Stimulated activated CD8-positive, alpha-beta memory T cell treated with anti-CD3 and anti-CD28 coated beads, Interleukin-4, amount 100 ng/mL, for 4 hours (primary cell): ENCODE data around the gene ZCCHC17.

Experiments
- DNase-seq, 2 donors: peaks; one replicate each; pipeline ENCODE4 v3.0.0-alpha.2; 2020; ENCODE audit warnings: low read depth in 2 of 2, low spot score in 1 of 2

The ZCCHC17 gene

DNA sequence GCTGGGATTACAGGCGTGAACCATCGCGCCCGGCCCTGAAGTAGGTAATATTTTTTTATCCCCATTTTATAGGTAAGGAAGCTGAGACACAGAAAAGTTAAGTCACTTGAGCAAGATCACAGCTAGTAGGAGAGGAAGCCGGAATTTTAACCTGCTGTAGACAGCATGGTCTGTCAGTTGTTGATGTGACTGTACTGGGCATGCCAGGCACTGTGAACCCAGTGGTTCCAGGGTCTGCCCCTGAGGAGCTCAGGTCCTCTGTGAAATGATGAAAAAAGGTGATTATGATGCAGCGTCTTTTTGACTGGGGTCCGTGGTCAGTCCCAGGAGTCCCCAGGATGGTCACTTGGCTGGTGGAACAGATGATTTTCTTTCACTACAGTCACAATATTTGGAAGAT, 92.8 kb downstream of the ZCCHC17 start:
- no peak for DNase-seq

DNA sequence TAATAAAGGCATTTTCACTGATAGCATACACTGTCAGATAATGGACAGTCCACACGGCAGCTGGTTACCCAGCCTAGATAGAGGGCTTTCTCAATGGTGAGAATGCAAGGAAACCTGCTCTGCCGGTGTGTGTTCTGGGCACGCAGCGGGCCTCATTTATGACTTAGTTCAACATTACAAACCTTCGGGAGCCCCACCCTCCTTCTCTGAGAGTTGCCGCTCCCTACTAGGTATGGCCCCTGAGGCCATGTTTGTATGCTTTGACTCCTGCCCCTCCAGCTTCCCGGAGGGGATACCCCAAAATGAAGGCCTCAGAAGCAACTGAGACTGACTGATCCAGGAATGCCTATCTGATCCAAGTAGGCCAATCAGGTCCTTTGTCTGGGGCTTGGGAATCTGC, 93.2 kb downstream of the ZCCHC17 start:
- no peak for DNase-seq

DNA sequence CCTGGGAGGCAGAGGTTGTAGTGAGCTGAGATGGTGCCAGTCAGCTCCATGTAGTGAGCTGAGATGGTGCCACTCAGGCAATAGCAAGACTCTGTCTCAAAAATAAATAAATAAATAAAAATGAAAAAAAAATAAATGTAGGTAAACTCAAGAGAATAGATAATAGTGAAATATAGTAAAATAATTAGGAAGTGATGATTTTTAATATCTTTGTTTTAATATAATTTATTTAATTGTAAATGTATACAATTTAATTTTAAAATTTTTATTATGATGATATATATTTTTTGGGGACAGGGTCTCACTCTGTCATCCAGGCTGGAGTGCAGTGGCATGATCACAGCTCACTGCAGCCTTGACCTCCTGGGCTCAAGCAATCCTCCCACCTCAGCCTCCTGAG, 96.6 kb downstream of the ZCCHC17 start:
- DNase-seq: no peak

DNA sequence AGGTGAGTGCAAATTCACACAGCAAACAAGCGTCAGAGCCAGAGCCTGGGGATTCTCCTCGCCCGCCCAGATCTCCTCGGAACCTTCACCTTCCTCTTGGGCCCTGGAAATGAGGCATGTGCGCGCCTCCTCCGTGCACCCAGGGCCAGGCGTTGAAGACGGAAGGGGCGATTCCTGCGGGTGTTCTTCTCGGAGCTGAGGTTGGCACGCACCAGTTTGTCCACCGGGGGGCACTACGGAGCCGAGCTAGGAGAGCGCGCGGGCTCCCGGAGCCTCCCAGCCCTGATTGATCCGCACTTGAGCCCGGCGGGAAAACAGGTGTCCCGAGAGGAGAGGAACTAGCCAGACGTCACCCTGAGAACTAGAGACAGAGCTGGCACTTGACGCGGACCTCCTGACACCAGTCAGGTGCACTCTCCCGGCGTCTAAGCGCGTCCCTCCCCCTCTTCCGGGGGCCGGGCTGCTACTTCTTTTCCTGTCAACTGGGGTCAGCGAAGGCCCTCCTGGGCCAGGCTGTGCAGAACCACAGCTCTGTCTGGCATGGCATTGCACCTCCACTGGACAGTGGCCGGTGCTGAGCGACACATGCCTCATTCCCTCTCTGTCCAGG, 97.9 kb downstream of the ZCCHC17 start:
- DNase-seq: peak; percentile 41 to 51

DNA sequence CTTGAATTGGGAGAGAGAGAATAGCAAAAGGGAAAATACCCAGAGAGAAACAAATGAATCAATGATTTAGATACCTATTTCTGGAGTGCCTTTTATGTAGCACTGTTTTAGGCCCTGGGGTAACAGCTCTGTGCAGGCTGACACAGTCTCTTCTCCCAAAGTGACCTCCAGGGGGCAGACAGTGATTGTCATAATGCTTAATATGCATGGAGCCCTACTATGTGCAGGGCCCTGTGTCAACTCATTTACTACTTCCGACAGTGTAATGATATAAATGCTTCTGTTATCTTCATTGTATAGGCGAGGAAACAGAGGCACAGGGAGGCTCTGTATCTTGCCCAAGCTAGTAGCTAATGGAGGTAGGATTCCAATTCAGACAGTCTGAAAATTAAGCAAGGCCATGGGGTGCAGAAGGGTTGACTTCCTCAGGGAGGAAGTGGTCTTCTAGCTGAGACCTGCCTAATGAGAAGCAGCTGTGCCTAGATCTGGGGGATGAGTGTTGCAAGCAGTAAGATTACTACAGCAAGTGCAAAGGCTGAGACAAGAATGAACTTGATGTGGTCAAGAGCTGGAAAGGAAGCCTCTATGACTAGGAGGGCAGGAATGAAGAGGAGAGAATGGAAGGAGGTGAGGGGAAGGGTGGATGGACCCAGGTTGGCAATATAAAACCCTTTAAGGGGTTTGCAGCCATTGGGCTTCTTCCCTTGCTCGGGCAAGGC, 100.0 kb downstream of the ZCCHC17 start:
- DNase-seq: no peak

DNA sequence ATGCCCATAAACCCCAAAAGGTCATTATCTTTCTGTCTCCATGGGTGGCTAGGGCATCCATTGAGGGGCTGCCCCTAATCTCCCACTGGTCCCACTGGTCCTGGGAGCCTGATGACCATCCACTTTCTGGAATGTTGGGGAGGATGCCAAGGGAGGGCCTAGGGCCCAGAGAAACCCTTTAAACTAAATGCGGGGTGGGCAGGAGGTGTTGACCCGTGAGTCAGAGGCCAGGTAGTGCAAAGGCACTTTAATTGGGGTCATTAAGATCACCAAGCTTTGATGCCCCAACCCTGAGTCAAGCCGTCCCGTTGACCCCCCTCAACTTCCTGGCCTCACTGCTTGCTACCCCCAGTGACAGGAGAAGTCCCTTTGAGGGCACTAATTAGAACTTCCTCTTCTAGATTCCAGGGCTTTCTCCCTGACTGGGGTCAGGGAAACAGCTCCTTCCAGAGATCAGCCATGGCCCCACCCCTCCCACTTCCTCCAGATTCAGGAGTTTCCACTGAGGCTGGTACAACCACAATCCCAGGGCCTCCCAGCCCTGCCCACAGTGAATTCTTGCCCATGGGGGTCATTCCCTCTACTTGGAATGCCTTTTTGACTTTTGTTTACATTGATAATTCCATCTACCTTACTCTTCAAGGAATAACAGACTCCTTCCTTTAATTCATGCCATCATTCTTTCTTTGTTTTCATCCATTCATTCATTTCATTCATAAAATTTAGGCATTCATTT, 100.7 kb downstream of the ZCCHC17 start:
- no peak for DNase-seq

DNA sequence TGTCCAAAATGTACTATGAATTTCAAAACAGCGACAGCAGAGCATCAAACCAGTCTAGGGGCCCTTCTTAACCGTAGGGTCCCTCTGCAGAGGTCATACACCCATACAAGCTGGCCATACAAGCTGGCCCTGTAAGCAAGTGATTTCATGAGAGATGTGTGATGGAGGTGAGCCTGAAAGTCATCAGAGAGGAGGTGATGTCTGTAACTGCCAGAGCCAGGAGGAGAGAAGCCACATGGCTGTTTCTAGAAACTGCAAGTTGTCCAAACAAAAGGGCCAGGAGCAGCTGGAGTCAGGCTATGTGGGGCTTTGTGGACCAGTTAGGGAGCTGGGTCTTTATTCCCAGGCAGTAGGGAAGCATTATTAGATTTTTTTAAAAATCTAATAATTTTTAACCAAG, 101.4 kb downstream of the ZCCHC17 start:
- DNase-seq: no peak

DNA sequence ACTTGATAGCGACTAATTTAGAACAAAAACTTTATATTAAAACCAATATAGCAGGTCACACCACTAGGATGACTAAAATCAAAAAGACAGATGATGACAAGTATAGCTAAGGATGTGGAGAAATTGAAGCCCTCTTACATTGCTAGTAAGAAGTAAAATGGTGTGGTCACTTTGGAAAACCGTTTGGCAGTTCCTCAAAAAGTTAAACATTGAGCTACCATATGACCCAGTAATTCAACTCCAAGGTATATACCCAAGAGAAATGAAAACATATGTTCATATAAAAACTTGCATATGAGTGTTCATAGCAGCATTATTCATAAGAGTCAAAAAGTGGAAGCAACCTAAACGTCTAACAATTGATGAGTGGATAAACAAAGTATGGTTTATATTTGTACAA, 103.1 kb downstream of the ZCCHC17 start:
- no peak for DNase-seq

DNA sequence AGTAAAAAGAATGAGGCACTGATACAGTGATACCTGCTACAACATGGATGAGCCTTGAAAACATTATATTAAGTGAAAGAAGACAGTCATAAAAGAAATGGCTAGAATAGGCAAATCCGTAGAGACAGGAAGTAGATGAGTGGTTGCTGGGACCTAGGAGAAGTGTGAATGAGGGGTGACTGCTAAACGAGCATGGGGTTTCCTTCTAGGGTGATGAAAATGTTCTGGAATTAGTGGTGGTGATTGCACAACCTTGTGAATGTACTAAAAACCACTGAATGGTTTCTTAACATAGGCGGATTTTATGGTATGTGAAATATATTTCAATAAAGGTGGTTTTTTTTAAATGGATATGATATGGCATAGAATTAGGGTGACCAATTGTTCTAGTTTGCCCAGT, 103.6 kb downstream of the ZCCHC17 start:
- no peak for DNase-seq

DNA sequence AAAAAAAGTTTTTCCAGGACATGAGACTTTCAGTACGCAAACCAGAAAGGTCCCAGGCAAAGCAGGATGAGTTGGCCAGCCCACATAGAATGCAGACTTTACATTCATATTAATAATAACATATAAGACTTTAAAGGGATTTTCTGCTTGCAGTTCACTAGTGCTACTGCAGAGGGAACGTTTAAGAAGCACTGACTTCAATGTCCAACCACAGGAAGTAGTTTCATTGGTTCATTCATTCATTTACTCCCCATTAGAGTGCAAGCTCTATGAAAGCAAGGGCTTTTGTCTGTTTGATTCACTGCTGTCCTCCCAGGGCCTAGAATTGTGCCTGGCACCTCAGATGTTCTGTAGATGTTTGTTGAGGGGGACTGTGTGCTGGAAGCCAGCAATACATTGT, 104.4 kb downstream of the ZCCHC17 start:
- DNase-seq: no peak

DNA sequence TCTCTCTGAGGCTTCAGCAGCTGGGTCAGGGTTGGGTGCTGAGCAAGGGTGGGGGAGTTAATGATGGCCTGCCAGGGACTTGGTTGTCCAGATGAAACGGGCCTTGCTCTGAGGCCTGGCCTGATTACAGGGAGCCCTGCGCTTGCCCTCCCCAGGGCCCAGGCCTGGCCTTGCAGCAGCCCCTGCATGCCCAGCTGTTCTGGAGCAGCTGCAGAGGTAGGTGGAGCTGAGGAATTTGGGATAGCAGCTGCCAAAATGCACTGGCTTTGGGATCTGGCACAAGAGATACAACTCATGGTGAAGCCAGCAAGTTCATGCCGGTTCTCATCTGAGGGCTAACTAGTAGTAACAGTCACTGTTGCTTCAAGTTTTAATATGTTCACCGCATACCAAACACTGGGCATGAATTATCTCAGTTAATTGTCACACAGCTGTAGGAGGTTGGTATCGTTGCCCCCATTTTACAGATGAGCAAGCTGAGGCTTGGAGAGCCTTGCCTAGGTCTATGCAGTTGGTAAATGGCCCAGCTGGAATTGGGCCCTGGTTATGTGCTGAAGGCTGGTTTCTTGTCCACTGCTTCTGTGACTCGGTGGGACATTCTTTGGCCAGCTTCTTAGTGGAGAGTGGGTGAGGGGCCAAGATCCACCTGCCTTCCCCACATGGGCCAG, 108.9 kb downstream of the ZCCHC17 start:
- DNase-seq: no peak

DNA sequence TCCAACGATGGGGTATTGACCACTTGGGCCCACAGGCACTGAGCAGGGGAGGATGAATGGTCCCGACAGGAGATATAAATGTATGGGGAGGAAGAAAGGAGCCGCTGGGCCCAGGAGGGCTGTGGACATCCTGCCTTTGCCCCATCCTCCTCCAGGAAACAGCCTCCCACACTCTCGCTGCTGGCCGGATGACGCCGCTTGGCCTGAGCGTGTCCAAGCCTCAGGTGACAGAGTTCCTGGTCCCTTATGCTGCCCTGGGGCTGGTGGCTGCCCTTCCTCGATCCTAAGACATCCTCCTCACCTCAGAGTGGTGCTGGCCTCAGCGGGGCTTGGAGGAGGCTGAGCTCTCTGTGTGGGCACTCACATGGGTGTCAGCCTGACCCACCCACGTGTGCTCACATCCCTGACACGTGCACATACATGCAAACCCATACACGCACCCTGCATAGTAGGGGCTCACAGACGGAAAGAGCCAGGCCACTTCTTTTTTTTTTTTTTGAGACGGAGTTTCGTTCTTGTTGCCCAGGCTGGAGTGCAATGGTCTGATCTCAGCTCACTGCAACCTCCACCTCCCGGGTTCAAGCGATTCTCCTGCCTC, 110.3 kb downstream of the ZCCHC17 start:
- DNase-seq: no peak

DNA sequence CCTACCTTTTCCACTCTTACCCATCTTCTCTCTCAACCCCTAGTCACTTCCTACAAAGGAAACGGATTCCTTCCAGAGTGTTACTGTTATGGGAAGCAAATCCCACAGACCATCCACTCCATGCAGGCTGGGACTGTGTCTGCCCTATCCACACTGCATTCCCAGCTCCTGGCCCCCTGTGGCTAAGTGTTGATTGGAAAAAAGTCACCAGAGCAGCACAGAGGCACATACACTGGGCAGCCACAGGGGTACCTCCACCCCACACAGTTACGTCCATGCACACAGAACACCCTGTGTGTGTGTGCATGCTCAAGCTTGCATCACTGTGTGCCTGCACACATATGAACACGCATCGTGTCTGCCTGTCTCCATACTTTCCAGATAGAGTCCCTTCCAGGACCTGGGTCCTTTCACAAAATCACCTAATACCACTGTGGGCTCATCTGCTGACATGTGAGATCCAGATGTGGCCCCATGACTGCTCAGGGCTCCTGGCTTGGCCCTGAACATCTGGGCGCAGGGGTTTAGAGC, 112.0 kb downstream of the ZCCHC17 start:
- DNase-seq: no peak

DNA sequence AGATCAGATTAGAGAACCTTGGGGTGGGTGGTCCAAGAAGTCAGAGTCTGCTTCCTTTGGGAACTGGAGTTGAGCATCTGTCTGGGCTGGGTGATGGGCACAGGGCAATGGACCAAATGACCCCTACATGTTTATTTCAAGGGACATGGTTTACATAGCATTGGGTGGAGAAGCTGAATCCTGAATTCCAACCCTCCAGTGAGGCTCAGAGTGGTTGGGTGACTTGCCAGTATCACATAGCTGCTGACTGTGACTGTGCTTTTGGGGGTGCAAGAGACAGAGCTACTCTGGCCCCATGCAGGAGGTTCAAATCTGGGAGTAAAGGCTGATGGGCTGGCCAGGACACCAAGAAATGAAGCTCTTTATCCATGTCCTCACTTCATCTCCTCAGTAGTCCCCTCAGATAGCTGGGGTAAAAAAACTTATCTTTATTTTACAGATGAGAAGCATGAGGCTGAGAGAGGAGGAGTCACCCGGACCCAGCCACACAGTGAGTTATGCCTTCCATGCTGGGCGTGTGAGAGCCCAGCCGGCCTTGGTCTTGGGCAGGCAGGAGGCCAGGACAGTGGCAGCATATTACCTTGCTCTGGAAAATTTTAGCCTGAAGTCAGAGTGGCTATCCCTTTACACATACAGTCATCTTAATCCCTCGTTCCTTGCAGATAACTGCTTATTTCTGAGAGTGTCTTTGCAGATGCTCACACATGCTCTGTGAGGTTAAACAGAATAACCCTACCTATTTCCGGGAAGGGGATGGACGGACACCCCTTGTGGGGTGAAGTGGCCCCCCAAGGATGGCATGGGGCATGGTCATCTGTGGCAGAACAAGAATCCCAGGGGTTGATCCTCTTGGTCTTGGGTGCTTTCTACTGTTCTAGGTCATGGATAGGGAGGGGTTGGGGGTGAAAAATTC, 113.4 kb downstream of the ZCCHC17 start:
- DNase-seq: no peak

DNA sequence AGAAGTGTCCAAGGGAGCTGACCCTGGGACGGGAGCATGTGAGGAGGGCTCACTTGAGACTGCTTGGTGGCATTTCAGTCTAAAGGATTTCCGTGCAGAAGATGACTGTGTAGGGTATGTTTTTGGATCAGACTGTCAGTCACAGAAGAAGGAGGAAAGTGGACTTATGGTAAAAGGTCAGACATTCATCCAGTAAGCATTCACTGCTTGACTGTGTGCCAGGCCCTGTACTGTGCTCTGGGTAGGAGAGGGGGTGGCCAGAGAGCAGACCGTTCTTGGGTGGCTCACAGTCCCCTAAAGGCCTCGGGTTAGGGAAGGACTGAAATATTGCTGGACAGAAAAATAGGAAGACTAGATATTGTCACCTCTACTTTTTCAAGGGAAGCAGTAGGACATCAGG, 114.0 kb downstream of the ZCCHC17 start:
- no peak for DNase-seq

DNA sequence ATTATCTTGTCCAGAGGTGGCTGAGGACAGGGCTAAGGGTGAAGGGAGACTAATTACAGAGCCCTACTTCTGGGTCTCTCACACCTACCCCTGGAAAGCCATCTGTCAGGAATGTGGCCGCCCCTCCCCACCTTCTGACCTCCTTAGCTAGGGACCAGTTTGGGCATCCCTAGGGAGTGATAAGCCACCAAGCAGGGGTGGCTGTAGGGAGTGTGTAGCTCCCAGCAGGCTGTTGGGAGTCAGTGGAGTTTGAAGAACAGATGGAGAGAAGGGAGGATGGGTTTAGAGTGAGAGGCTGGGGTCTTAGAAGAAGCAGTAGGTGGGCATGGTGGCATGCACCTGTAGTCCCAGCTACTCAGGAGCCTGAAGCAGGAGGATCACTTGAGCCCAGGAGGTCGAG, 115.4 kb downstream of the ZCCHC17 start:
- no peak for DNase-seq

DNA sequence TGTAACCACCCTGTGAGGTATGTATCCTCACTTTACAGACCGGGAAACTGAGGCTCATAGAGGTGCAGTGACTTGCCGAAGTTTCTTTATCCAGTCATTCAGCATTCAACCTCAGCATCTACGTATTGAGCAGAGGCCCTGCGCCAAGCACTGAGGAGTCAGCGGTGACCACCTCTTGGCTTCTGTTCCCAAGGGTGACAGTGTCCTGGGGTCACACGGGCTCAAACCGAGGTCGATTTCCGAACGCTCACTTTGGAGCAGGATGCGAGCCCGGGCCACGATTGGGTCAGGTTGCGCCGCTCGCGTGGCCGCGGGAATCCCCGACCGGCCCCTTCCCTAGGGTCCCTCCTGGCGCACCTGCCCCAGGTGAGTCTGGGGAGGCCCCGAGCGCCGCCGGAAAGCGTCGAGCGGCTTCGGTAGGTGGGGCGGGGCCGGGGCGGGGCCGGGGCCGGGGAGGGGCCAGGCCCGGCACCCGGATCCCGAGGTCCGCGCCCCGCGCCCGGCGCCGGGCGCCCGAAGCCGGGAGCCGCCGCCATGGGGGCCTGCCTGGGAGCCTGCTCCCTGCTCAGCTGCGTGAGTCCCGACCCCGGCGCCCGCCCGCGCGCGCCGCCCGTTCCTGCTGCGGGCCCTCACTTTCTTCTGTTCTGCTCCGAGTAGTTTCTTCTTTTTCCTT, 116.0 kb downstream of the ZCCHC17 start, which contains the start of gene SERINC2:
TSS of gene SERINC2 (plus strand) at position 482 of the 673 bp plus-strand sequence. CDS start at position 535, 53 bp downstream.
- no peak for DNase-seq

DNA sequence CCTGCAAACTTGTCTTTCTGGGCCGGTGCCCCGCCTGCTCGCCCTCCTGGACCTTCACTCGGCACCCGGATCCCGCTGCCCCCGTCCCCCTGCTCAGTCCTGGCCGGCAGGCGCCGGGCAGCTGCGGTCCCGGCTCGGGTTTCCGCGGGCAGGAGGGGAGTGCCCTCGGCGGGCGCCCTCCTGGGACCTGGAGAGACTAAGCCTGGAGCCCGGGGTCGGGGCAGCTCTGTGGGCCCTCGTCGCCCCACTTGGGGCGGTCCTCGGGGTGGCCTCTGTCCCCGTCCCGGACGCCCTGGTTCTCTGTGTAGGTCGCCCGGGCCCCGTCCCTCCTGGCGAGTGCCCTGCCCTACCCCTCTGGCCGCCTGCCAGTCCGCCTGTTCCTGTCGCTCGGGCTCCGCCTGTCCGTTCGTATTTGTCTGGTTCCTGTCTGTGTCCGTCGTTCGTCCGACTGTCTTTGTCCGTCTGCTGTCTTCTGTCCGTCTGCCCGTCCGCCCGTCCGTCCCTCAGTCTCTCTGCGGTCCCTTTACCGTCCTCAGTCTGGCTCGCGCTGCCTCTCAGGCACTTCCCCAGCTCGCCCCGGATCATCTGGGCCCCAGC, 116.7 kb downstream of the ZCCHC17 start:
- DNase-seq: no peak
